Skeletal muscle cell (primary cell): ENCODE data around the gene ROBO1.
"Not testable (repeated sequence)": the region's sequence is repeated elsewhere in the genome, so short reads cannot be mapped to it uniquely, and the experiment has no call there.

ENCODE experiments used
- DNase-seq: peaks from one replicate; pipeline ENCODE4 v3.0.0-alpha.2; 2010; ENCODE audit warnings: low read depth
- H3K4me3 ChIP-seq: 2 replicates; pipeline ENCODE4 v1.5.1; 2011; ENCODE audit warnings: low read depth, mild to moderate bottlenecking, control low read depth, low read length, moderate library complexity

The ROBO1 gene

DNA sequence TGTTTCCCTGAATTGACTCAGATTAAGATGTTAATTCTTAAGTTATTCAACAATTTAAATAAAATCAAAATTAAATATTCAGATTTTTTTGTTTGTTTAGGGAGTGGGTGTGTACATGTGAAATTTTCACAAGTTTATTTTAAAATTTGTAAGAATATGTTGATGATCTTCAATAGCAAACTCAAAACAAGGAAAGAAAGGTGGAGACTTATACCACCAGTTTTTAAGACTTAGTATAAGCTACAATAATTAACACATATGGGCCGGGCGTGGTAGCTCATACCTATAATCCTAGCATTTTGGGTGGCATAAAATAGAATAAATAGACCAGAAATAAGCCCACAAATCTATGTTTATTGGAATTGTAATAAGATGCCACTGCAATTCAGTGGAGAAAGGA lies 1084.5 kb downstream of the ROBO1 start:
- H3K4me3 ChIP-seq, result no peak overlapping the region
- DNase-seq, result no peak

- not testable (repeated sequence) for H3K4me3 ChIP-seq, DNase-seq
These were observed 1092.5 kb downstream of the ROBO1 start for GRCh38 chr3:78675119-78675805.

GRCh38 chr3:78670746-78671145 lies 1097.1 kb downstream of the ROBO1 start:
- H3K4me3 ChIP-seq, result no peak overlapping the region
- DNase-seq, result no peak

DNA sequence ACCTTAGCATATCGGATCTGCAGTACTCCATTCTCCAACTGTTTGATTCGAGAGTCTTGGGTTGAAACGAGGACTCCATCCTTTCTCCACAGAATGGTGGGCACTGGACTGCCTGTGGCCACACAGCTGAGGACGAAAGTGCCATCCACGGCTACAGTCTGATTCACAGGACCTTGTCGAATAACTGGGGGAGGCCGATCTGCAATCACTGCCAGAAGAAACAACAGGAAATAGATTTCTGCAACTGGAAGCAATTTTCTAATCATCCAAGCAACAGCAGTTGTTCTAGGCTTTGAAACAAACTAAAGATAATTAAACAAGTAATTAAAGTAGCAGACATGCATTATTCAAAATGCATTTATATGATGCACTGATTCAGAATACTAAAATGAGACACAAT lies 1097.7 kb downstream of the ROBO1 start:
- H3K4me3 ChIP-seq, result no peak overlapping the region
- no peak for DNase-seq

GRCh38 chr3:78668302-78668701 lies 1099.5 kb downstream of the ROBO1 start:
- DNase-seq, result no peak

GRCh38 chr3:78666470-78666800 lies 1101.4 kb downstream of the ROBO1 start:
- DNase-seq, result peak; percentile 11
- no peak overlapping the region for H3K4me3 ChIP-seq

More at GRCh38 chr3:78668302-78668701, 1099.5 kb downstream of the ROBO1 start:
- no peak overlapping the region for H3K4me3 ChIP-seq

GRCh38 chr3:78665776-78666469 lies 1101.9 kb downstream of the ROBO1 start:
- H3K4me3 ChIP-seq, result no peak overlapping the region
- no peak for DNase-seq

DNA sequence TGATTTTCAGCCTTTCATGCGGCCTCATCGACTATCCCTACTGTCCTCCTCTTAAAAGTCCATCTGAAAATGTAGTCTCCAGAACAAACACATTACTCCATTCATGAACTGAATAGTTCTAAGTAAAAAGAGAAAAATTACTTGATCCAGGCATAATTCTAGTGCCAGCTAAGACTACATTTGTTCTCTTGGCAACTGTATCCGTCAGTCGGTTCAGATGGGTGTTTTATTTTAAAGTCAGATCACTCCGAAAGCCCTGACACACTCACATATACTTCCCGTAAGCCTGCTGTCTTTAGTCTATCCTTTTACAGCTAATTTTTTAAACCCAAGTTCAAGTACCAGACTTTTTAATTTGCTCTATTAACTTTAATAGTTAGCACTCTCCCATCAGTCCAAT lies 1102.7 kb downstream of the ROBO1 start:
- DNase-seq, result no peak

GRCh38 chr3:78660957-78661356 lies 1106.8 kb downstream of the ROBO1 start:
- no peak for DNase-seq
- no peak overlapping the region for H3K4me3 ChIP-seq

More for the DNA sequence above, 1102.7 kb downstream of the ROBO1 start:
- H3K4me3 ChIP-seq, result no peak overlapping the region

DNA sequence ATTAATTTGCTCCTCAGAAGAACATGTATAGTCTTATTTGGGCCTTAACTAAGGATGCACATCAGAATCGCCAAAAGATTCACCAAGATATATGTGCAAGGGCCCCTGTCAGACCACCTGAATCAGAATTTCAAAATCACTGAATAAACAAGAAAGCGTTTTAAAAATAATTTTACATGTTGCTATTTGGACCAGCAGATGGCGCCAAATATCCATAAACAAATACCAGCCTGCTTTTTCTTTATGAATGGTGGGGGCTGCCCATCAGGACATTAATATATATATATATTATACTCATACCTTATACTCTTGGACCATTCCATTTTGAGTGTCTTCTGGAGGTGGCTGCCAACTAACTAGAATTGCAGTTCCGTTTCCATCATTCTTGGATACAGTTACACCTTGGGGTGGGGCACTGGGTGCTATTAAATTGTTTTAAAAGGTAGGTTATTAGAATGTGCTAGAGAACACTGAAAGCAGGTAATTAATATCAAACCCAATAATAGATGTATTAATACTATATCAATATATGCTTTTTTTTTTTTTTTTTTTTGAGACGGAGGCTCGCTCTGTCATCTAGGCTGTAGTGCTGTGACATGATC lies 1108.3 kb downstream of the ROBO1 start:
- no peak for DNase-seq
- H3K4me3 ChIP-seq, result no peak overlapping the region

GRCh38 chr3:78647726-78648125 lies 1120.1 kb downstream of the ROBO1 start:
- no peak overlapping the region for H3K4me3 ChIP-seq
- DNase-seq, result no peak

- no peak overlapping the region for H3K4me3 ChIP-seq
- DNase-seq, result peak; percentile 40
These were observed 1122.0 kb downstream of the ROBO1 start for GRCh38 chr3:78645628-78646310.

GRCh38 chr3:78644847-78645246 lies 1123.0 kb downstream of the ROBO1 start:
- no peak overlapping the region for H3K4me3 ChIP-seq
- DNase-seq, result no peak

- no peak for DNase-seq
- H3K4me3 ChIP-seq, result no peak overlapping the region
These were observed 1125.4 kb downstream of the ROBO1 start for GRCh38 chr3:78642226-78643035.

- H3K4me3 ChIP-seq, result no peak overlapping the region
- no peak for DNase-seq
These were observed 1126.1 kb downstream of the ROBO1 start for GRCh38 chr3:78641703-78642102.

- DNase-seq, result no peak
- H3K4me3 ChIP-seq, result no peak overlapping the region
These were observed 1133.5 kb downstream of the ROBO1 start for GRCh38 chr3:78634316-78634715.

GRCh38 chr3:78633626-78634025 lies 1134.2 kb downstream of the ROBO1 start:
- H3K4me3 ChIP-seq, result no peak overlapping the region
- DNase-seq, result no peak

- DNase-seq, result no peak
- no peak overlapping the region for H3K4me3 ChIP-seq
These were observed 1134.8 kb downstream of the ROBO1 start for GRCh38 chr3:78632925-78633553.

- no peak for DNase-seq
- no peak overlapping the region for H3K4me3 ChIP-seq
These were observed 1138.3 kb downstream of the ROBO1 start for GRCh38 chr3:78629544-78629943.
